IPS-15b (cell line): ENCODE results near the gene COL27A1.

Experiments used
- H3K27me3 ChIP-seq: one replicate; pipeline ENCODE4 v1.6.1; 2013; ENCODE audit warnings: low read length; ENCODE audit not compliant: control insufficient read depth, insufficient read depth
- H3K36me3 ChIP-seq: one replicate; pipeline ENCODE4 v1.6.1; 2013; ENCODE audit warnings: low read length; ENCODE audit not compliant: control insufficient read depth, insufficient read depth
- H3K4me1 ChIP-seq: one replicate; pipeline ENCODE4 v1.6.1; 2013; ENCODE audit warnings: mild to moderate bottlenecking, low read length; ENCODE audit not compliant: control insufficient read depth, insufficient read depth
- H3K4me3 ChIP-seq: one replicate; pipeline ENCODE4 v1.5.1; 2013; ENCODE audit warnings: low read depth, low read length
- H3K9ac ChIP-seq: one replicate; pipeline ENCODE4 v1.6.1; 2013; ENCODE audit warnings: low read depth, mild to moderate bottlenecking, low read length
- H3K9me3 ChIP-seq: one replicate; pipeline ENCODE4 v1.6.1; 2013; ENCODE audit warnings: mild to moderate bottlenecking, low read length; ENCODE audit not compliant: control insufficient read depth, insufficient read depth

Gene COL27A1

GRCh38 chr9:114200721-114201300 lies 45.5 kb downstream of the COL27A1 start:
- Histone ChIP-seq H3K4me1 (no peaks in the 10 kb centered on the region), H3K36me3 (peaks cover 6% of the 10 kb centered on the region), H3K27me3 (no peaks in the 10 kb centered on the region), H3K9ac (no peak overlapping the region), H3K4me3 (no peak overlapping the region), H3K9me3 (no peaks in the 10 kb centered on the region)

- Histone ChIP-seq H3K9ac (no peak overlapping the region), H3K4me1 (no peaks in the 10 kb centered on the region), H3K36me3 (peaks cover 2% of the 10 kb centered on the region)
Observed at GRCh38 chr9:114202396-114202795, 47.1 kb downstream of the COL27A1 start.

GRCh38 chr9:114202849-114203248 lies 47.5 kb downstream of the COL27A1 start:
- Histone ChIP-seq H3K27me3 (no peaks in the 10 kb centered on the region), H3K9me3 (no peaks in the 10 kb centered on the region), H3K9ac (no peak overlapping the region), H3K36me3 (no peaks in the 10 kb centered on the region), H3K4me3 (no peak overlapping the region), H3K4me1 (no peaks in the 10 kb centered on the region)

More at GRCh38 chr9:114202396-114202795, 47.1 kb downstream of the COL27A1 start:
- H3K4me3 ChIP-seq: no peak overlapping the region
- no peaks in the 10 kb centered on the region for H3K9me3 ChIP-seq
- no peaks in the 10 kb centered on the region for H3K27me3 ChIP-seq

- Histone ChIP-seq H3K9ac (no peak overlapping the region), H3K27me3 (no peaks in the 10 kb centered on the region), H3K9me3 (no peaks in the 10 kb centered on the region), H3K4me3 (no peak overlapping the region), H3K36me3 (no peaks in the 10 kb centered on the region), H3K4me1 (no peaks in the 10 kb centered on the region)
Observed at GRCh38 chr9:114203410-114204140, 48.2 kb downstream of the COL27A1 start.

GRCh38 chr9:114204265-114204664 lies 48.9 kb downstream of the COL27A1 start:
- Histone ChIP-seq H3K4me3 (no peak overlapping the region), H3K4me1 (no peaks in the 10 kb centered on the region), H3K9me3 (no peaks in the 10 kb centered on the region), H3K27me3 (no peaks in the 10 kb centered on the region), H3K36me3 (peaks cover under 1% of the 10 kb centered on the region), H3K9ac (no peak overlapping the region)

GRCh38 chr9:114205171-114206015 lies 50.1 kb downstream of the COL27A1 start:
- H3K4me1 ChIP-seq: no peaks in the 10 kb centered on the region
- no peaks in the 10 kb centered on the region for H3K27me3 ChIP-seq
- no peak overlapping the region for H3K9ac ChIP-seq
- no peaks in the 10 kb centered on the region for H3K9me3 ChIP-seq
- peaks cover 7% of the 10 kb centered on the region for H3K36me3 ChIP-seq
- H3K4me3 ChIP-seq: no peak overlapping the region

GRCh38 chr9:114206221-114206789 lies 51.0 kb downstream of the COL27A1 start:
- peaks cover 7% of the 10 kb centered on the region for H3K36me3 ChIP-seq

GRCh38 chr9:114207034-114207810 lies 51.9 kb downstream of the COL27A1 start:
- Histone ChIP-seq H3K4me1 (no peaks in the 10 kb centered on the region), H3K9me3 (no peaks in the 10 kb centered on the region), H3K9ac (no peak overlapping the region), H3K27me3 (no peaks in the 10 kb centered on the region), H3K36me3 (peaks cover 10% of the 10 kb centered on the region), H3K4me3 (no peak overlapping the region)

More at GRCh38 chr9:114206221-114206789, 51.0 kb downstream of the COL27A1 start:
- Histone ChIP-seq H3K9ac (no peak overlapping the region), H3K4me1 (no peaks in the 10 kb centered on the region), H3K27me3 (no peaks in the 10 kb centered on the region), H3K4me3 (no peak overlapping the region), H3K9me3 (no peaks in the 10 kb centered on the region)

GRCh38 chr9:114207845-114208244 lies 52.5 kb downstream of the COL27A1 start:
- Histone ChIP-seq H3K27me3 (no peaks in the 10 kb centered on the region), H3K36me3 (peaks cover 10% of the 10 kb centered on the region), H3K4me3 (no peak overlapping the region)

GRCh38 chr9:114209151-114209550 lies 53.8 kb downstream of the COL27A1 start:
- peaks cover 12% of the 10 kb centered on the region for H3K36me3 ChIP-seq
- no peak overlapping the region for H3K4me3 ChIP-seq
- H3K27me3 ChIP-seq: no peaks in the 10 kb centered on the region
- H3K4me1 ChIP-seq: no peaks in the 10 kb centered on the region
- H3K9ac ChIP-seq: no peak overlapping the region
- no peaks in the 10 kb centered on the region for H3K9me3 ChIP-seq

More at GRCh38 chr9:114207845-114208244, 52.5 kb downstream of the COL27A1 start:
- H3K9ac ChIP-seq: no peak overlapping the region
- no peaks in the 10 kb centered on the region for H3K9me3 ChIP-seq
- H3K4me1 ChIP-seq: no peaks in the 10 kb centered on the region

GRCh38 chr9:114210136-114210535 lies 54.8 kb downstream of the COL27A1 start:
- no peak overlapping the region for H3K9ac ChIP-seq
- H3K4me3 ChIP-seq: no peak overlapping the region
- H3K36me3 ChIP-seq: peaks cover 12% of the 10 kb centered on the region
- H3K9me3 ChIP-seq: no peaks in the 10 kb centered on the region
- no peaks in the 10 kb centered on the region for H3K27me3 ChIP-seq
- H3K4me1 ChIP-seq: no peaks in the 10 kb centered on the region
